Activated CD8-positive, alpha-beta memory T cell treated with anti-CD3 and anti-CD28 coated beads for 1 hour (primary cell): ENCODE results near the gene CEACAM16.
A peak's percentile ranks its signal among the peaks of the same experiment; 100 is the strongest.

Source experiments
- DNase-seq, 2 donors: peaks; one replicate each; pipeline ENCODE4 v3.0.0-alpha.2; 2020; ENCODE audit warnings: low read depth in 1 of 2; ENCODE audit errors: extremely low read depth in 1 of 2

Gene CEACAM16

GRCh38 chr19:44723299-44723951, 24.5 kb downstream of the CEACAM16 start:
- DNase-seq, result no peak

GRCh38 chr19:44723952-44724319, 25.0 kb downstream of the CEACAM16 start:
- peak; percentile 58 to 62 for DNase-seq

GRCh38 chr19:44725251-44725650, 26.3 kb downstream of the CEACAM16 start:
- DNase-seq, result no peak

- no peak for DNase-seq
Observed at GRCh38 chr19:44725684-44726083, 26.7 kb downstream of the CEACAM16 start.

- DNase-seq, result no peak
Observed at GRCh38 chr19:44726465-44726864, 27.5 kb downstream of the CEACAM16 start.

- DNase-seq, result no peak
Observed at GRCh38 chr19:44728178-44728577, 29.2 kb downstream of the CEACAM16 start.

GRCh38 chr19:44729516-44730033, 30.6 kb downstream of the CEACAM16 start:
- DNase-seq, result no peak

- DNase-seq, result no peak
Observed at GRCh38 chr19:44731081-44731480, 32.1 kb downstream of the CEACAM16 start.

GRCh38 chr19:44731622-44732021, 32.7 kb downstream of the CEACAM16 start:
- DNase-seq, result no peak

- no peak for DNase-seq
Observed at GRCh38 chr19:44732235-44733014, 33.5 kb downstream of the CEACAM16 start.

GRCh38 chr19:44734357-44734756, 35.4 kb downstream of the CEACAM16 start:
- DNase-seq, result no peak

- DNase-seq, result no peak
Observed at GRCh38 chr19:44735011-44735410, 36.1 kb downstream of the CEACAM16 start.

- no peak for DNase-seq
Observed at GRCh38 chr19:44737238-44738071, 38.5 kb downstream of the CEACAM16 start.

- no peak for DNase-seq
Observed at GRCh38 chr19:44738136-44738535, 39.2 kb downstream of the CEACAM16 start.

- no peak for DNase-seq
Observed at GRCh38 chr19:44738603-44739558, 39.9 kb downstream of the CEACAM16 start.

GRCh38 chr19:44740351-44740824, 41.4 kb downstream of the CEACAM16 start:
- no peak for DNase-seq

GRCh38 chr19:44741258-44741731, 42.3 kb downstream of the CEACAM16 start:
- no peak for DNase-seq

- DNase-seq, result no peak
Observed at GRCh38 chr19:44741841-44742329, 42.9 kb downstream of the CEACAM16 start.

GRCh38 chr19:44742330-44743061, 43.5 kb downstream of the CEACAM16 start:
- no peak for DNase-seq
